ENCODE data around the gene NNAT. TPM values are rescaled to one million over a fixed set of nuclear protein-coding genes. Genes with fewer than 3 reads are reported as not detected.

Gene NNAT
- total RNA-seq, 1 experiment from 2014 or later = not detected

GRCh38 chr20:37513779-37514359 lies 7.2 kb upstream of the NNAT start:
- Histone ChIP-seq H3K4me3 (ENCODE audit: low read depth, low read length, poor library complexity, severe bottlenecking) (no peak overlapping the region), H3K27ac (ENCODE audit: low read depth, low read length, poor library complexity, severe bottlenecking) (no peak overlapping the region), H3K4me1 (ENCODE audit: insufficient read depth, low read length, poor library complexity, severe bottlenecking) (peaks cover 16% of the 10 kb centered on the region), H3K9me3 (ENCODE audit: low read depth, low read length, poor library complexity, severe bottlenecking) (no peaks in the 10 kb centered on the region), H3K27me3 (replicated peaks; ENCODE audit: insufficient read depth, low read depth, low read length, poor library complexity) (no peaks in the 10 kb centered on the region), H3K36me3 (ENCODE audit: insufficient read depth, low read length, poor library complexity, severe bottlenecking) (no peaks in the 10 kb centered on the region)
- DNase-seq (ENCODE audit: low spot score) = no peak
- CTCF ChIA-PET = interaction anchor here (0.6 kb wide), 1 partner anchor 134 kb away, joined by 7 read pairs; no protein-coding TSS in a partner anchor
- POLR2A ChIA-PET (ENCODE audit: low non-redundant PET) = no interaction called here
- TF ChIP-seq CTCF (conservative IDR thresholded peaks at IDR 0.05; ENCODE audit: low read depth, low read length) (no peak), EZH2 (IDR thresholded peaks at IDR 0.05; ENCODE audit: borderline replicate concordance, low read depth, low read length, poor library complexity, severe bottlenecking) (no peak)
- intact Hi-C loops (cut with micrococcal nuclease; ENCODE audit: unreplicated experiment) = no loop called here
- no TSS peak for BruUV-seq (replicated peaks)

- DNase-seq (ENCODE audit: low spot score) = no peak
- POLR2A ChIA-PET (ENCODE audit: low non-redundant PET) = no interaction called here
- H3K36me3 ChIP-seq (ENCODE audit: insufficient read depth, low read length, poor library complexity, severe bottlenecking) = no peaks in the 10 kb centered on the region
- peaks cover 26% of the 10 kb centered on the region for H3K4me1 ChIP-seq (ENCODE audit: insufficient read depth, low read length, poor library complexity, severe bottlenecking)
- no TSS peak for BruUV-seq (replicated peaks)
- CTCF ChIA-PET = no interaction called here
- intact Hi-C loops (cut with micrococcal nuclease; ENCODE audit: unreplicated experiment) = no loop called here
- no peaks in the 10 kb centered on the region for H3K27me3 ChIP-seq (replicated peaks; ENCODE audit: insufficient read depth, low read depth, low read length, poor library complexity)
- no peak overlapping the region for H3K4me3 ChIP-seq (ENCODE audit: low read depth, low read length, poor library complexity, severe bottlenecking)
- TF ChIP-seq CTCF (conservative IDR thresholded peaks at IDR 0.05; ENCODE audit: low read depth, low read length) (no peak), EZH2 (IDR thresholded peaks at IDR 0.05; ENCODE audit: borderline replicate concordance, low read depth, low read length, poor library complexity, severe bottlenecking) (no peak)
- H3K9me3 ChIP-seq (ENCODE audit: low read depth, low read length, poor library complexity, severe bottlenecking) = no peaks in the 10 kb centered on the region
- H3K27ac ChIP-seq (ENCODE audit: low read depth, low read length, poor library complexity, severe bottlenecking) = no peak overlapping the region
Observed at GRCh38 chr20:37515876-37516275, 5.2 kb upstream of the NNAT start.

GRCh38 chr20:37516811-37517750 lies 4.0 kb upstream of the NNAT start:
- H3K27me3 ChIP-seq (replicated peaks; ENCODE audit: insufficient read depth, low read depth, low read length, poor library complexity) = no peaks in the 10 kb centered on the region
- peak; percentile 22 for DNase-seq (ENCODE audit: low spot score)
- no peak overlapping the region for H3K4me3 ChIP-seq (ENCODE audit: low read depth, low read length, poor library complexity, severe bottlenecking)
- H3K36me3 ChIP-seq (ENCODE audit: insufficient read depth, low read length, poor library complexity, severe bottlenecking) = no peaks in the 10 kb centered on the region
- intact Hi-C loops (cut with micrococcal nuclease; ENCODE audit: unreplicated experiment) = no loop called here
- H3K9me3 ChIP-seq (ENCODE audit: low read depth, low read length, poor library complexity, severe bottlenecking) = no peaks in the 10 kb centered on the region
- POLR2A ChIA-PET (ENCODE audit: low non-redundant PET) = no interaction called here
- H3K27ac ChIP-seq (ENCODE audit: low read depth, low read length, poor library complexity, severe bottlenecking) = no peak overlapping the region
- BruUV-seq (replicated peaks) = no TSS peak
- H3K4me1 ChIP-seq (ENCODE audit: insufficient read depth, low read length, poor library complexity, severe bottlenecking) = peaks cover 26% of the 10 kb centered on the region
- no peak for TF ChIP-seq EZH2 (IDR thresholded peaks at IDR 0.05; ENCODE audit: borderline replicate concordance, low read depth, low read length, poor library complexity, severe bottlenecking)
- no peak for TF ChIP-seq CTCF (conservative IDR thresholded peaks at IDR 0.05; ENCODE audit: low read depth, low read length)
- CTCF ChIA-PET = no interaction called here
